H1 (cell line): ENCODE data around the gene SNX27. TPM values are rescaled to one million over a fixed set of nuclear protein-coding genes. Genes with fewer than 3 reads are reported as not detected.

Experiments
- CTCF ChIA-PET: fragments of 300-600 bp; sonication (Branson Sonifier 250); formaldehyde crosslinking; loops from one replicate; lab custom pipeline; 2021; ENCODE audit not compliant: partially characterized antibody; lab: Charles Lee
- POLR2A ChIA-PET: fragments of 300-600 bp; sonication (Branson Sonifier 250); formaldehyde crosslinking; loops from one replicate; lab custom pipeline; 2021; ENCODE audit warnings: inconsistent platforms; ENCODE audit not compliant: partially characterized antibody; lab: Charles Lee
- DNase-seq, 2 experiments: peaks; one replicate each; pipeline versions ENCODE4 v3.0.0 to v3.0.0-alpha.2; 2010 to 2022; ENCODE audit warnings: low spot score in 2 of 2, low read depth in 1 of 2, mixed read lengths in 1 of 2
- FAIRE-seq: peaks from 2 replicates; lab custom pipeline; 2011; peaks lifted over from hg19 to GRCh38; lab: Jason Lieb, UNC
- H2AFZ ChIP-seq: 2 replicates; pipeline ENCODE4 v1.8.1; 2012; ENCODE audit warnings: low read length, inconsistent platforms
- H2AK5ac ChIP-seq: 2 replicates; pipeline ENCODE4 v1.6.1; 2013; ENCODE audit warnings: low read depth, low read length
- H2BK120ac ChIP-seq: replicated peaks from 2 replicates; pipeline ENCODE3; 2013; ENCODE audit warnings: low read depth, low read length, inconsistent platforms
- H2BK12ac ChIP-seq: 2 replicates; pipeline ENCODE4 v1.6.1; 2013; ENCODE audit warnings: low read depth, low read length
- H2BK15ac ChIP-seq: 2 replicates; pipeline ENCODE4 v1.6.1; 2013; ENCODE audit warnings: low read length
- H2BK20ac ChIP-seq: 2 replicates; pipeline ENCODE4 v1.6.1; 2013; ENCODE audit warnings: low read length
- H2BK5ac ChIP-seq: 2 replicates; pipeline ENCODE4 v1.6.1; 2013; ENCODE audit warnings: low read depth, low read length
- H3K14ac ChIP-seq: 2 replicates; pipeline ENCODE4 v1.6.1; 2013; ENCODE audit warnings: inconsistent platforms; ENCODE audit not compliant: insufficient read length
- H3K18ac ChIP-seq: 2 replicates; pipeline ENCODE4 v1.6.1; 2013; ENCODE audit warnings: low read length; ENCODE audit errors: extremely low read depth
- H3K23ac ChIP-seq: 2 replicates; pipeline ENCODE4 v1.6.1; 2013; ENCODE audit warnings: inconsistent platforms; ENCODE audit not compliant: insufficient read length
- H3K23me2 ChIP-seq: 2 replicates; pipeline ENCODE4 v1.6.1; 2013; ENCODE audit warnings: low read depth, low read length
- H3K27ac ChIP-seq: 2 replicates; pipeline ENCODE4 v1.6.1; 2011; ENCODE audit warnings: low read depth, low read length, inconsistent platforms
- H3K27me3 ChIP-seq, 4 experiments: replicated peaks in 1 of 4; 1 replicate in 1 of 4; 2 replicates in 3 of 4; pipeline versions ENCODE4 v1.6.1 to v1.8.1; 2011 to 2013; ENCODE audit warnings: low read length in 3 of 4, mild to moderate bottlenecking in 3 of 4, inconsistent platforms in 2 of 4, mixed read lengths in 2 of 4, moderate library complexity in 1 of 4; ENCODE audit not compliant: control insufficient read depth in 3 of 4, insufficient read depth in 3 of 4; ENCODE audit errors: extremely low read depth in 1 of 4
- H3K36me3 ChIP-seq, 4 experiments: 2 replicates each; pipeline versions ENCODE4 v1.6.1 to v1.8.1; 2011 to 2013; ENCODE audit warnings: mild to moderate bottlenecking in 4 of 4, low read length in 3 of 4, moderate library complexity in 2 of 4, control low read depth in 1 of 4, inconsistent platforms in 1 of 4; ENCODE audit not compliant: insufficient read depth in 4 of 4, control insufficient read depth in 2 of 4
- H3K4ac ChIP-seq: replicated peaks from 2 replicates; pipeline ENCODE3; 2013; ENCODE audit warnings: low read length, low read depth, mixed read lengths, inconsistent platforms; ENCODE audit not compliant: insufficient read length
- H3K4me1 ChIP-seq, 4 experiments: replicated peaks in 1 of 4; 1 replicate in 1 of 4; 2 replicates in 3 of 4; pipeline versions ENCODE4 v1.6.1 to v1.8.1; 2011 to 2013; ENCODE audit warnings: low read length in 3 of 4, inconsistent platforms in 2 of 4, mixed read lengths in 1 of 4; ENCODE audit not compliant: insufficient read depth in 4 of 4, control insufficient read depth in 3 of 4
- H3K4me2 ChIP-seq, 2 experiments: 2 replicates each; pipeline versions ENCODE4 v1.6.1 to v1.8.1; 2011 to 2013; ENCODE audit warnings: low read depth in 2 of 2, low read length in 2 of 2, control low read depth in 1 of 2, inconsistent platforms in 1 of 2, mild to moderate bottlenecking in 1 of 2; ENCODE audit not compliant: insufficient read depth in 1 of 2
- H3K4me3 ChIP-seq, 4 experiments: fragments of 200-600, 300-600 bp in 1 of 4; sonication (generic), shearing (Covaris generic), sonication (Bioruptor Twin) in 1 of 4; 2 replicates each; pipeline versions ENCODE4 v1.5.1 to v1.8.1; 2011 to 2016; ENCODE audit warnings: low read length in 4 of 4, low read depth in 3 of 4, control low read depth in 2 of 4, inconsistent platforms in 2 of 4, mild to moderate bottlenecking in 2 of 4, mixed read lengths in 1 of 4, moderate library complexity in 1 of 4; ENCODE audit not compliant: insufficient read depth in 2 of 4; ENCODE audit errors: extremely low read depth in 1 of 4
- H3K56ac ChIP-seq: replicated peaks from 2 replicates; pipeline ENCODE3; 2013; ENCODE audit warnings: low read depth, mild to moderate bottlenecking, mixed read lengths, low read length, inconsistent platforms; ENCODE audit not compliant: insufficient read length
- H3K79me1 ChIP-seq: 2 replicates; pipeline ENCODE4 v1.6.1; 2013; ENCODE audit warnings: low read depth, low read length, control low read depth
- H3K79me2 ChIP-seq, 2 experiments: 2 replicates each; pipeline versions ENCODE4 v1.6.1 to v1.8.1; 2012 to 2013; ENCODE audit warnings: low read length in 2 of 2, mild to moderate bottlenecking in 2 of 2, inconsistent platforms in 1 of 2; ENCODE audit not compliant: insufficient read depth in 2 of 2, control insufficient read depth in 1 of 2
- H3K9ac ChIP-seq, 4 experiments: replicated peaks in 1 of 4; 1 replicate in 1 of 4; 2 replicates in 3 of 4; pipeline versions ENCODE4 v1.6.1 to v1.8.1; 2011 to 2013; ENCODE audit warnings: low read depth in 3 of 4, low read length in 3 of 4, control low read depth in 2 of 4, mild to moderate bottlenecking in 2 of 4, moderate library complexity in 2 of 4, inconsistent platforms in 1 of 4; ENCODE audit errors: extremely low read depth in 1 of 4
- H3K9me3 ChIP-seq, 2 experiments: 2 replicates each; pipeline versions ENCODE4 v1.6.1 to v1.8.1; 2012 to 2013; ENCODE audit warnings: mild to moderate bottlenecking in 2 of 2, moderate library complexity in 2 of 2, control low read depth in 1 of 2, inconsistent platforms in 1 of 2, low read depth in 1 of 2, low read length in 1 of 2, mixed read lengths in 1 of 2; ENCODE audit not compliant: insufficient read depth in 2 of 2
- H4K20me1 ChIP-seq, 2 experiments: replicated peaks in 1 of 2; 2 replicates each; pipeline versions ENCODE3 to v1.8.1; 2011 to 2013; ENCODE audit warnings: inconsistent platforms in 2 of 2, low read length in 2 of 2, mild to moderate bottlenecking in 1 of 2; ENCODE audit not compliant: insufficient read depth in 2 of 2, control insufficient read depth in 1 of 2
- H4K5ac ChIP-seq: 2 replicates; pipeline ENCODE4 v1.6.1; 2013; ENCODE audit warnings: low read length, low read depth, mixed read lengths, inconsistent platforms; ENCODE audit not compliant: insufficient read length
- H4K8ac ChIP-seq: 2 replicates; pipeline ENCODE4 v1.8.0; 2013; ENCODE audit warnings: mild to moderate bottlenecking, moderate library complexity, low read length, inconsistent platforms; ENCODE audit not compliant: insufficient read depth; ENCODE audit errors: extremely low read depth
- H4K91ac ChIP-seq: replicated peaks from 2 replicates; pipeline ENCODE3; 2013; ENCODE audit warnings: low read length, mixed read lengths, inconsistent platforms; ENCODE audit not compliant: insufficient read length
- ATF2 ChIP-seq: IDR thresholded peaks from 2 replicates; pipeline ENCODE4 v1.6.1; 2012; ENCODE audit warnings: low read length, inconsistent platforms
- CEBPB ChIP-seq: IDR thresholded peaks from 2 replicates; pipeline ENCODE4 v1.6.1; 2012; ENCODE audit warnings: low read depth, low read length
- CREB1 ChIP-seq: IDR thresholded peaks from 2 replicates; pipeline ENCODE4 v1.6.1; 2012; ENCODE audit warnings: inconsistent platforms
- POLR2A ChIP-seq, 2 experiments: IDR thresholded peaks; 1 replicate in 1 of 2; 2 replicates in 1 of 2; pipeline ENCODE4 v1.6.1; 2011; ENCODE audit warnings: low read depth in 2 of 2, low read length in 2 of 2, mild to moderate bottlenecking in 2 of 2; ENCODE audit errors: control extremely low read depth in 1 of 2
- POLR2AphosphoS5 ChIP-seq: IDR thresholded peaks from 2 replicates; pipeline ENCODE4 v1.6.1; 2011; ENCODE audit warnings: low read depth, low read length
- RNF2 ChIP-seq: fragments of 200-900, 300-1000 bp; sonication (generic); IDR thresholded peaks from 2 replicates; pipeline ENCODE4 v1.7.1; 2016; ENCODE audit warnings: borderline replicate concordance, low read depth, mild to moderate bottlenecking, antibody characterized with exemption, low read length; ENCODE audit not compliant: poor library complexity, severe bottlenecking; ENCODE audit errors: missing control alignments
- SAP30 ChIP-seq: fragments of 300-600 bp; sonication (generic); IDR thresholded peaks from 2 replicates; pipeline ENCODE4 v1.7.1; 2012; ENCODE audit warnings: low read length, moderate library complexity, mild to moderate bottlenecking, inconsistent platforms; ENCODE audit not compliant: insufficient read depth, insufficient replicate concordance
- WGBS, 2 experiments: shearing (Covaris generic) in 1 of 2; methylation state at CpG; one replicate each; pipeline versions ENCODE4 v1.1.6 to v1.1.7; 2013 to 2015; ENCODE audit warnings: low lambda C conversion rate in 2 of 2, mixed read lengths in 2 of 2, inconsistent platforms in 1 of 2, low coverage in 1 of 2, missing lambda C conversion rate in 1 of 2; ENCODE audit not compliant: insufficient replicate concordance in 2 of 2, insufficient coverage in 1 of 2, insufficient read length in 1 of 2; ENCODE audit errors: extremely low coverage in 1 of 2, missing lambda C conversion rate in 1 of 2; 5-methylcytosine and 5-hydroxymethylcytosine counted together
- polyA plus RNA-seq, 7 experiments: library from polyadenylated mRNA; depleted of rRNA in 3 of 7; stranded (reverse) in 5 of 7; unstranded in 2 of 7; fragments of >200 nt in 5 of 7; fragments of 200-250 nt in 2 of 7; gene quantifications; 1 replicate in 5 of 7; 2 replicates in 1 of 7; 4 replicates in 1 of 7; pipeline versions ENCODE4 v1.2.1 to v1.2.3, GENCODE V29; 2011 to 2013; ENCODE audit warnings: missing spikeins in 2 of 7, mixed read lengths in 2 of 7
- total RNA-seq: library from RNA; stranded (reverse); fragmentation: NEBNext Ultra II Directional; extraction: Animal tissue kit (Norgen Biotek cat#: 25700); gene quantifications from 2 replicates; pipeline ENCODE4 v1.2.1, GENCODE V29; 2021

The SNX27 gene
- total and polyA plus RNA-seq, 2 of the 8 experiments (the other 6 are each of a cell fraction or from before 2014, with no cell fraction given) = 23.4 to 65.4 TPM

GRCh38 chr1:151661751-151662150 lies 49.9 kb downstream of the SNX27 start:
- Histone ChIP-seq H2BK20ac (no peak overlapping the region), H3K4me1 (no peaks in the 10 kb centered on the region; a peak in 1 of 7 replicates), H3K56ac (no peak overlapping the region), H2BK12ac (no peak overlapping the region), H2AFZ (no peak overlapping the region), H3K4ac (no peak overlapping the region), H3K27me3 (no peaks in the 10 kb centered on the region), H3K9ac (no peak overlapping the region), H2AK5ac (no peak overlapping the region), H4K8ac (no peak overlapping the region), H3K14ac (no peak overlapping the region), H4K5ac (no peak overlapping the region), H3K27ac (no peak overlapping the region), H3K79me1 (no peaks in the 10 kb centered on the region), H3K18ac (no peak overlapping the region), H3K23ac (no peak overlapping the region), H4K91ac (no peak overlapping the region), H3K36me3 (peaks cover 0 to 22% (median 12%) of the 10 kb centered on the region in 4 experiments; a peak in 6 of 8 replicates), H3K9me3 (no peaks in the 10 kb centered on the region), H3K23me2 (no peaks in the 10 kb centered on the region), H2BK120ac (no peak overlapping the region), H3K79me2 (0 out of 4 replicates have a peak, but pooled peaks cover 0 to 2% of the 10 kb centered on the region in 2 experiments), H2BK15ac (no peak overlapping the region), H2BK5ac (no peak overlapping the region), H4K20me1 (peaks cover 0 to 1% of the 10 kb centered on the region in 2 experiments), H3K4me3 (no peak overlapping the region), H3K4me2 (no peak overlapping the region)
- FAIRE-seq (no peak), DNase-seq (no peak)
- CTCF ChIA-PET = interaction anchor here (0.7 kb wide), 1 partner anchor 233 kb away, joined by 3 read pairs; no protein-coding TSS in a partner anchor
- TF ChIP-seq CREB1 (no peak), RNF2 (no peak), SAP30 (no peak), ATF2 (no peak), CEBPB (no peak), POLR2AphosphoS5 (no peak), POLR2A (IDR thresholded peaks at IDR 0.05; ENCODE audit: control extremely low read depth in 1 of 2, low read depth in 2 of 2, low read length in 2 of 2) (no peak)
- WGBS, 2 experiments = 91% methylated on average over 6 of the region's 6 CpGs; no CpG with 5 or more reads in 1 of the 2 experiments
- POLR2A ChIA-PET = no interaction called here
